KMS-11 (cell line): ENCODE data around the gene FARS2.

Experiments
- H2AFZ ChIP-seq: fragments of 200-600 bp; sonication (generic); 2 replicates; pipeline ENCODE4 v1.6.1; 2016; ENCODE audit warnings: antibody characterized with exemption, mixed run types, low read depth
- H3K27ac ChIP-seq: fragments of 200-600 bp; sonication (generic); 2 replicates; pipeline ENCODE4 v1.6.1; 2016; ENCODE audit warnings: mild to moderate bottlenecking, mixed run types
- H3K27me3 ChIP-seq: fragments of 200-600 bp; sonication (generic); 2 replicates; pipeline ENCODE4 v1.6.1; 2017; ENCODE audit warnings: mild to moderate bottlenecking, low read depth, mixed run types, moderate library complexity; ENCODE audit not compliant: insufficient read depth
- H3K36me3 ChIP-seq: fragments of 200-600 bp; sonication (generic); 2 replicates; pipeline ENCODE4 v1.6.1; 2017; ENCODE audit warnings: mild to moderate bottlenecking, mixed run types; ENCODE audit not compliant: insufficient read depth
- H3K4me1 ChIP-seq: fragments of 200-600 bp; sonication (generic); 2 replicates; pipeline ENCODE4 v1.6.1; 2016; ENCODE audit warnings: mild to moderate bottlenecking, low read depth, mixed run types; ENCODE audit not compliant: poor library complexity, severe bottlenecking
- H3K4me2 ChIP-seq: fragments of 200-600 bp; sonication (generic); 2 replicates; pipeline ENCODE4 v1.7.0; 2016; ENCODE audit warnings: mild to moderate bottlenecking, mixed run types
- H3K4me3 ChIP-seq: fragments of 200-600 bp; sonication (generic); IDR thresholded peaks from 2 replicates; pipeline ENCODE4 v1.6.1; 2017; ENCODE audit warnings: low read depth, low read length, mixed read lengths; ENCODE audit not compliant: insufficient read depth
- H3K79me2 ChIP-seq: fragments of 200-600 bp; sonication (generic); 2 replicates; pipeline ENCODE4 v1.6.1; 2016; ENCODE audit warnings: low read depth, mixed run types; ENCODE audit not compliant: insufficient read depth
- H3K9ac ChIP-seq: fragments of 200-600 bp; sonication (generic); 2 replicates; pipeline ENCODE4 v1.6.1; 2016; ENCODE audit warnings: mild to moderate bottlenecking, mixed run types
- H4K20me1 ChIP-seq: fragments of 200-600 bp; sonication (generic); 2 replicates; pipeline ENCODE4 v1.6.1; 2016; ENCODE audit warnings: mild to moderate bottlenecking, mixed run types; ENCODE audit not compliant: insufficient read depth
- TF ChIP-seq, protein P1 (sequence below): fragments of 200-600 bp; sonication (generic); conservative IDR thresholded peaks from 2 replicates; pipeline ENCODE4 v1.6.1; 2017; ENCODE audit warnings: low read depth, mild to moderate bottlenecking, antibody characterized with exemption, low read length, moderate library complexity, mixed read lengths

The FARS2 gene

DNA sequence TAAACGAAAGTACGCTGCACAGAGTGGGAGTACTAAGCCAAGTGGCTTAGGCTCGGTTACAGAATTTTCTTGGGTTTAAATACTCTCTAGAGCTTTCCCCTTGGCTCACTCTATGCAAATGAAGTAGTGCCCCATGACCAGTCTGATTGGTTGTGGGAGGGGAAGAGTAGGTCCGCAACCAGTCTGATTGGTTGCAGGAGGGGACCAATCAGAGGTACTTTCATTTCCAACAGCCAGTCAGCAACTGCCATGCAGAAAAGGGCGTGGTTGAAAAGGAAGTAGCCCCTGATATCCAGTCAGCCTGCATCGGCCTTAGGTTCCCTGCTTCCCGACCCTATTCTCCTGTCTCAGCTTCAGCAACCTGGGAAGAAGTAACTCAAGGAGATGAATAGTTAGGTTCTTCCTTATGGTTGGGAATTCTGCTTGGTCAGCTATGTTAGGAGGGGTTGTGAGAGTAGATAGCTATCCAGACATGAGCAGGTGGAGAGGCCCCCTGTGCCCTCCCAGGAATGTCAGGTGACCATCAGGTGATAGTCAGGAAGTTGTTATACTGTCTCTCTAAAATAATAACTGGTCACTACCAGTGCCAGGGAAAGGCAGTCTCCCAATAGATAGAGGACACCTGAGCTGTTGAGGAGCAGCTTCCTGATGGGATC, 57.4 kb downstream of the FARS2 start:
- TF ChIP-seq, protein P1, sequence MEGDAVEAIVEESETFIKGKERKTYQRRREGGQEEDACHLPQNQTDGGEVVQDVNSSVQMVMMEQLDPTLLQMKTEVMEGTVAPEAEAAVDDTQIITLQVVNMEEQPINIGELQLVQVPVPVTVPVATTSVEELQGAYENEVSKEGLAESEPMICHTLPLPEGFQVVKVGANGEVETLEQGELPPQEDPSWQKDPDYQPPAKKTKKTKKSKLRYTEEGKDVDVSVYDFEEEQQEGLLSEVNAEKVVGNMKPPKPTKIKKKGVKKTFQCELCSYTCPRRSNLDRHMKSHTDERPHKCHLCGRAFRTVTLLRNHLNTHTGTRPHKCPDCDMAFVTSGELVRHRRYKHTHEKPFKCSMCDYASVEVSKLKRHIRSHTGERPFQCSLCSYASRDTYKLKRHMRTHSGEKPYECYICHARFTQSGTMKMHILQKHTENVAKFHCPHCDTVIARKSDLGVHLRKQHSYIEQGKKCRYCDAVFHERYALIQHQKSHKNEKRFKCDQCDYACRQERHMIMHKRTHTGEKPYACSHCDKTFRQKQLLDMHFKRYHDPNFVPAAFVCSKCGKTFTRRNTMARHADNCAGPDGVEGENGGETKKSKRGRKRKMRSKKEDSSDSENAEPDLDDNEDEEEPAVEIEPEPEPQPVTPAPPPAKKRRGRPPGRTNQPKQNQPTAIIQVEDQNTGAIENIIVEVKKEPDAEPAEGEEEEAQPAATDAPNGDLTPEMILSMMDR, result no peak
- Histone ChIP-seq H3K27me3 (no peaks in the 10 kb centered on the region; the same call in 1 of the 2 replicates), H3K27ac (no peak overlapping the region), H3K36me3 (no peaks in the 10 kb centered on the region), H3K4me2 (no peak overlapping the region), H3K4me3 (no peak overlapping the region), H2AFZ (no peak overlapping the region), H3K79me2 (0 out of 2 replicates have a peak, but pooled peaks cover 4% of the 10 kb centered on the region), H3K4me1 (no peaks in the 10 kb centered on the region), H3K9ac (no peak overlapping the region), H4K20me1 (no peaks in the 10 kb centered on the region)

DNA sequence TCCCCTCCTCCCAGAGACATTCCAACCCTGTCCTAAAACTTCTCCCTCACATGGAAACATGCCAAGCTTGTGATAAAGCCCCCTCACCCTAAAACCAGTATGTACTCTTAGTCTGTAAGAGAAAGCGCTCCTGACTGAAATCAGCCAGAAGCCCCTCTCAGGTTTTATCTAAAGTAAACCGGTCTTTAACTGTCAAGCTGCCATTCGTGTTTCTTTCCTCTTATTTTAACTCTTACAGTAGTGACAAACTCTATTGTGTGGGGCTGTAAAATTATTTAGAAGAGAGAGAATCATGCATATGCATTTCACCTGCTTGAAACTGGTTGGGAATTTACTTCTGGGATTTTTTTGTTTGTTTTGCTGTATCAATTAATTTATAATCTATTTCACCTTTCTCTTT, 62.7 kb downstream of the FARS2 start:
- TF ChIP-seq, protein P1, result no peak
- no peaks in the 10 kb centered on the region for H4K20me1 ChIP-seq
- H3K27ac ChIP-seq, result no peak overlapping the region
- H3K4me1 ChIP-seq, result peaks cover 6% of the 10 kb centered on the region
- H3K4me2 ChIP-seq, result no peak overlapping the region
- H3K79me2 ChIP-seq, result no peaks in the 10 kb centered on the region
- H2AFZ ChIP-seq, result no peak overlapping the region
- H3K4me3 ChIP-seq, result no peak overlapping the region
- H3K9ac ChIP-seq, result no peak overlapping the region
- no peaks in the 10 kb centered on the region for H3K27me3 ChIP-seq
- no peaks in the 10 kb centered on the region for H3K36me3 ChIP-seq

DNA sequence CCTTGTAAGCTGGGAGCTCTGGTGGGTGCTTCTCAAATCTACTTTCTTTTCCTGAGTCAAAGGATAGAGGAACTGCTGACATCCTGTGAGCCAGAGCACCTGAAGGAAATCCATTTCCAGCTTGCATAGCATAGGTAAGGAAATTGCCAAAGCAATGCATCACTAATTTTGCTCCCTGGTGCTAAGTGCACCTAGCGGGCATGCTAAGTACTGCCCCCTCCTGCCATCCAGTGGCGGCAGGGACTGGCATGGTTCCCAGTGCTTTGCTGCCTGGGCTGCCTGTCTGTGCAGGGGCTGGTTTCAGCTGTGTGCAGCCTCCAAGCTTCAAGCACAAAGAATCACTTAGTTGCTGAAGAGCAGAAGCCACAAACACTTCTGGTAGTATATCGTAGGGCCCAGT, 63.9 kb downstream of the FARS2 start:
- Histone ChIP-seq H3K9ac (no peak overlapping the region), H3K27ac (no peak overlapping the region), H3K4me1 (peaks cover 6% of the 10 kb centered on the region)

DNA sequence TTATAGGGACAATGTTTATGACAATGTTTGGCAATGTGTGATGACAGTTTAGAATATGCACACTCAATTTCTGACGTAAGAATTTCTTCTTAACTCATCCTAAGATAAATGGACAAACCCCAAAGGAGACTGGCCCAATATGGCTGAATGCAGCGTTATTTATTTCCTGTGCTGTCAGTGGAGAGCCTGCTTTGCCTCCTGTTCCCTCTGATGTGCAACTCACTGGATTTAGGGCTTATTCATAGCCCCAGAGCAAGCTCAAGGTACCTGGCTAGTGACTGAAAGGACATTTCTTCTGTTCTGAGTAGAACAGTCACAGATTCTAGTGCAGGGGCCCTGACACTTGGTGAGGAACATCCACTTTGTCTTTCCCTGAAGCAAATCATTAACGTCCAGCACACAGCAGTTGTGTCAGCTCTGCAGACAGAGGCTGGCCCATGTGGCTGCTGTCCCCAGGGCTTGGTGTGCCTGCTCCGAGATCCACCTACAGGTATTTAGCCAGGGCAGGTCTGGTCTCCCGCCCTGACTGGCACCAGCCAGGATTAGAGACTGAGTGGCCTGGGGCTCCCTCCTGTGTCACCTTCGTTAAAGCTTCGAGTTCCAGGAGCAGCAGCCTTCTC, 64.8 kb downstream of the FARS2 start:
- TF ChIP-seq, protein P1, result no peak
- H3K27me3 ChIP-seq, result no peaks in the 10 kb centered on the region

More for the DNA sequence above, 63.9 kb downstream of the FARS2 start:
- Histone ChIP-seq H3K4me2 (no peak overlapping the region), H2AFZ (no peak overlapping the region), H3K79me2 (no peaks in the 10 kb centered on the region), H3K27me3 (no peaks in the 10 kb centered on the region), H3K36me3 (no peaks in the 10 kb centered on the region), H3K4me3 (no peak overlapping the region), H4K20me1 (no peaks in the 10 kb centered on the region)
- TF ChIP-seq, protein P1, result peak; percentile 35; the same call in 1 of the 2 replicates

More for the DNA sequence above, 64.8 kb downstream of the FARS2 start:
- Histone ChIP-seq H3K36me3 (no peaks in the 10 kb centered on the region), H3K27ac (no peak overlapping the region), H3K4me3 (no peak overlapping the region), H3K4me2 (no peak overlapping the region), H3K4me1 (peaks cover 6% of the 10 kb centered on the region), H3K79me2 (no peaks in the 10 kb centered on the region), H4K20me1 (no peaks in the 10 kb centered on the region), H2AFZ (no peak overlapping the region), H3K9ac (no peak overlapping the region)
